Lung (tissue), 12 donors: ENCODE results near the gene ZDHHC24. TPM values are rescaled to one million over a fixed set of nuclear protein-coding genes. Genes with fewer than 3 reads are reported as not detected.
A peak's percentile ranks its signal among the peaks of the same experiment; 100 is the strongest.

Experiments used
- ATAC-seq: fragments of 200-7000 bp; cut with Tn5 transposase; one replicate; pipeline ENCODE4 v1.9.1; 2020; ENCODE audit warnings: moderate number of reproducible peaks; ENCODE audit not compliant: insufficient read depth, low FRiP score
- DNase-seq, 3 donors: peaks; one replicate each; pipeline ENCODE4 v3.0.0-alpha.2; 2013 to 2017
- H3K27ac ChIP-seq, 2 donors: one replicate each; pipeline ENCODE4 v1.5.1; 2013; ENCODE audit warnings: mild to moderate bottlenecking in 2 of 2, moderate library complexity in 2 of 2, control low read depth in 1 of 2, inconsistent platforms in 1 of 2, low read depth in 1 of 2, low read length in 1 of 2
- H3K27me3 ChIP-seq, 3 donors: one replicate each; pipeline ENCODE4 v1.5.1; 2013; ENCODE audit warnings: low read length in 2 of 3; ENCODE audit not compliant: control insufficient read depth in 3 of 3, insufficient read depth in 3 of 3
- H3K36me3 ChIP-seq, 4 donors: one replicate each; pipeline ENCODE4 v1.5.1; 2013; ENCODE audit warnings: low read length in 4 of 4, mild to moderate bottlenecking in 1 of 4, moderate library complexity in 1 of 4; ENCODE audit not compliant: control insufficient read depth in 4 of 4, insufficient read depth in 4 of 4
- H3K4me1 ChIP-seq, 5 donors: one replicate each; pipeline ENCODE4 v1.5.1; 2013; ENCODE audit warnings: low read length in 5 of 5, mild to moderate bottlenecking in 2 of 5, moderate library complexity in 1 of 5; ENCODE audit not compliant: control insufficient read depth in 5 of 5, insufficient read depth in 5 of 5
- H3K4me3 ChIP-seq: one replicate; pipeline ENCODE4 v1.5.1; 2013; ENCODE audit warnings: mild to moderate bottlenecking, control low read depth, moderate library complexity
- H3K9ac ChIP-seq, 2 donors: one replicate each; pipeline ENCODE4 v1.5.1; 2013; ENCODE audit warnings: low read length in 2 of 2, control low read depth in 1 of 2; ENCODE audit not compliant: insufficient read depth in 1 of 2
- H3K9me3 ChIP-seq, 4 donors: one replicate each; pipeline ENCODE4 v1.5.1; 2013; ENCODE audit warnings: low read length in 3 of 4, mild to moderate bottlenecking in 1 of 4, moderate library complexity in 1 of 4; ENCODE audit not compliant: control insufficient read depth in 4 of 4, insufficient read depth in 3 of 4
- CTCF ChIP-seq: IDR thresholded peaks from 2 replicates; pipeline ENCODE4 v1.5.1; 2012; ENCODE audit warnings: mild to moderate bottlenecking; ENCODE audit errors: control extremely low read depth, extremely low read depth
- WGBS, 2 donors: extraction: QIAGEN DNeasy Blood & Tissue Kit; methylation state at CpG; one replicate each; pipeline ENCODE4 v1.1.7; 2013; 5-methylcytosine and 5-hydroxymethylcytosine counted together
- polyA plus RNA-seq, 2 donors: library from polyadenylated mRNA; stranded (reverse); fragments of 200-250 nt; gene quantifications; one replicate each; pipeline ENCODE4 v1.2.1, GENCODE V29; 2013
- total RNA-seq, 2 donors: library from RNA; depleted of rRNA in 1 of 2; stranded (reverse); fragments of >200 nt in 1 of 2; gene quantifications; one replicate each; pipeline ENCODE4 v1.2.1, GENCODE V29; 2014 to 2021
- donor health status: control.
- donor health status: control.
- donor health status: Bipolar disorder and iron deficiency.
- donor health status: healthy.
- donor health status: DM: yes; HTN: yes; CAD: no.

The ZDHHC24 gene
- total and polyA plus RNA-seq, 4 donors, result 6.8 to 21.6 (median 11.5) TPM

DNA sequence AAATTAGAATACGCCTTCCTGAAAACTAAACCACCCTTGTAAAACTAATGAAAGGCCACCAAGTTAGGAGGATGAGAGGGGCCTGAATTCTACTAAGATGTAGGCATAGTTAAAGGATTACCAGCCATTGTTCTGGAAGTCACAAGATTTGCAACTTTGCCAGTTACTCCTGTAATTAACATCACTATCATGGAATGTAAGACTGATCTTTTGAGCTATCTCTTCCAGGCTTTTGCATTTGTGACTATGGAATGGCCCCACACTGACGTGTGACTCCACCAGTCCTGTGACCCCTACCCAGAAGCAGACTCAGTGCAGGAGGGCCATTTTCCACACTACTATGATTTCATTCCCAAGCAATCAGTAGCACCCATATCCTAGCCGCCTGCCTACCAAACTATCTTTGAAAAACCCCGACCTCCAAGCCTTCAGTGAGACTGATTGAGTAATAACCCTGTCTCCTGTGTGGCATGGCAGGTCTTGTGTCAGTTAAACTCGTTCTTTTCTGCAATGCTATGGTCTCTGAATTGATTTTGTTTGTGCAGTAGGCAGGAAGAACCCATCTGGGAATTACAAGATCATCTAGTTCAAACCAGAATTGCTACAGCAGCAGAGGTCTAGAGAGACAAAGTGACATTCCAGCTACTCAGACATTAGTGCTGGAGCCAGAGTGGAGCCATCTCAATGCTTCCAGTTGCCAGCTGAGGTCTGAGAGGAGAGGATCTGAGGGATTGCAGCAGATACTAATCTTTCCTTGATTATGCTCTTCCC is 24.4 kb upstream of the ZDHHC24 start:
- no peak for TF ChIP-seq CTCF
- 55 to 63% methylated on average over 5 of the region's 5 CpGs for WGBS, 2 donors
- ATAC-seq (no peak), DNase-seq (no peak)
- peaks cover 0 to 2% (median 0%) of the 10 kb centered on the region in 4 donors for H3K36me3 ChIP-seq
- no peaks in the 10 kb centered on the region for H3K27me3 ChIP-seq
- H3K4me1 ChIP-seq, result peaks cover 0 to 10% (median 0%) of the 10 kb centered on the region in 5 donors
- H3K27ac ChIP-seq, result no peak overlapping the region
- no peak overlapping the region for H3K4me3 ChIP-seq
- no peak overlapping the region for H3K9ac ChIP-seq
- no peaks in the 10 kb centered on the region for H3K9me3 ChIP-seq

- no peak for TF ChIP-seq CTCF
- Histone ChIP-seq H3K9ac (no peak overlapping the region), H3K36me3 (peaks cover 0 to 2% (median 0%) of the 10 kb centered on the region in 4 donors), H3K9me3 (no peaks in the 10 kb centered on the region), H3K4me1 (peaks cover 0 to 10% (median 0%) of the 10 kb centered on the region in 5 donors), H3K27me3 (no peaks in the 10 kb centered on the region), H3K4me3 (no peak overlapping the region), H3K27ac (no peak overlapping the region)
- ATAC-seq (no peak), DNase-seq (no peak)
- WGBS, 2 donors, result 87 to 89% methylated on average over 7 of the region's 7 CpGs
These were observed 23.2 kb upstream of the ZDHHC24 start for GRCh38 chr11:66569076-66569475.

DNA sequence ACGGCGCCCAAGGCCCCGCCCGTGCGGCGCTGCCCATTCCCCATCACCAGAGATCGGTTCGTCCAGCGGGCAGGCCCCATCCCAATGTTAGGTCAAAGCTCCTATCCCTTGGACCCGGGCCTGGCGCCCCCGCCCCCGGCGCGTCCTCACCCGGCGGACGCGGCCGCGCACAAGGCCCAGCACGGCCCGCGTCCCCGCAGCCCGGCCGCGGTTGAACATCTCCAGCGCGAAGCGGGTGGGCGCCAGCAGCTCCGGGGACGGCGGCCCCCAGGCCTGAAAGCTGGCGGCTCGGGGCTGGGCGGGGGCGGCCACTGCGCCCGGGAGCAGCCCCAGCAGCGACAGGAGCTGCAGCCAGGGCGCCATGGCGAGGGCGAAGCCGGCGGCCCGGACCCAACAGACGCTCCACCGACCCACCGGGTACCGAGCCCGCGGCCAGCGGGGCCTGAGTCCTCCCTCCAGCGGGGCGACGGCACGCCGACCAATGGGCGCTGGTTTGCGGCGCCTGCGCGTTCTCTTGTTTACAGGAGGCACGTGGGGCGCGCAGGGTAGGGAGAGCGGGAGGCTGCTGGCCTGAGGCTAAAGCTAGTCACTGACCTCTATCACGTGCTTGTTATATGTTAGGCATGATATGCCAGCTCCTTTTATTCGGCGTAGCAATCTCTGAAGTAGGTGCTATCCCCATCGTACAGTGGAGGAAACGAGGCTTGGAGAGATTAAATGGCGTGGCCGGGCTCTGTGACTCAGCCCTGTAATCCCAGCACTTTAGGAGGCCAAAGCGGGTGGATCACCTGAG is 22.5 kb upstream of the ZDHHC24 start, which contains the start of gene CTSF:
Gene CTSF, minus strand, starts transcription at position 483 of the 793 bp plus-strand sequence. Its CDS starts 120 bp downstream, at position 363.
- H3K27ac ChIP-seq, result peak within 1 kb of the TSS in 1 of 2 donors; percentile 24

More for the DNA sequence above, 22.5 kb upstream of the ZDHHC24 start, which contains the start of gene CTSF:
- peak; percentile 70 to 82 (median 79) for DNase-seq
- H3K27me3 ChIP-seq, result no peaks in the 10 kb centered on the region
- peak within 1 kb of the TSS; percentile 56 for H3K4me3 ChIP-seq
- WGBS, 2 donors, result 4 to 5% methylated on average over 69 to 77 of the region's 77 CpGs
- peak; percentile 81 for ATAC-seq
- no peak within 1 kb of the TSS for H3K9ac ChIP-seq
- peaks cover 0 to 10% (median 0%) of the 10 kb centered on the region in 5 donors for H3K4me1 ChIP-seq
- H3K36me3 ChIP-seq, result peaks cover 0 to 2% (median 0%) of the 10 kb centered on the region in 4 donors
- no peak for TF ChIP-seq CTCF
- no peaks in the 10 kb centered on the region for H3K9me3 ChIP-seq
